ENCODE results near the gene RANBP10.
A peak's percentile ranks its signal among the peaks of the same experiment; 100 is the strongest.

Gene RANBP10

DNA sequence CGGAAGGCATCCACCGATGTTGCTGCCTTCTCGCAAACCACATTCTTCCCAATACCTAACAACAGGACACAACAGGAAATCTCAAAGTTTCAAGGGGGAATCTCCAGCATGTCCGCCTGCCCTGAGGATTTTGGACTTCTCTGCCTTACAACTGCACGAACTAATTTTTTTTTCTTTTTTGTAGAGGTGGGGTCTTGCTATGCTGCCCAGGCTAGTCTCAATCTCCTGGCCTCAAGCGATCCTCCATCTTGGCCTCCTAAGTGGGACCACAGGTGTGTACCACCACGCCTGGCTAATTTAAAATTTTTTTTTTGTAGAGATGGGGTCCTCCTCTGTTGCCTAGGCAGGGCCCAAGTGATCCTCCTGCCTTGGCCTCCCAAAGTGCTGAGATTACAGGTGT is 130.4 kb downstream of the RANBP10 start:
- no peak for DNase-seq

- DNase-seq, result no peak
These were observed 130.8 kb downstream of the RANBP10 start for GRCh38 chr16:67675579-67675935.

GRCh38 chr16:67674851-67675578 is 131.3 kb downstream of the RANBP10 start:
- DNase-seq, result peak in 1 of 14 donors; percentile 44

- DNase-seq, result peak in 9 of 14 donors; percentile 10 to 72 (median 37)
These were observed 132.4 kb downstream of the RANBP10 start for GRCh38 chr16:67673712-67674580.

Measured in C1 segment of cervical spinal cord (tissue), 14 donors.